DOHH2 (cell line): ENCODE results near the gene SHROOM3.

Experiments used
- EZH2phosphoT487 ChIP-seq: fragments of 200-600 bp; sonication (generic); IDR thresholded peaks from 2 replicates; pipeline ENCODE4 v1.6.1; 2017; ENCODE audit warnings: borderline replicate concordance, mild to moderate bottlenecking, antibody characterized with exemption, low read length, moderate library complexity, mixed read lengths
- TF ChIP-seq, protein P1 (sequence below): fragments of 200-600 bp; sonication (generic); IDR thresholded peaks from one replicate; pipeline ENCODE4 v1.5.1; 2014; ENCODE audit warnings: antibody characterized with exemption, mild to moderate bottlenecking, low read depth, low read length; ENCODE audit not compliant: poor library complexity, severe bottlenecking

DNA sequence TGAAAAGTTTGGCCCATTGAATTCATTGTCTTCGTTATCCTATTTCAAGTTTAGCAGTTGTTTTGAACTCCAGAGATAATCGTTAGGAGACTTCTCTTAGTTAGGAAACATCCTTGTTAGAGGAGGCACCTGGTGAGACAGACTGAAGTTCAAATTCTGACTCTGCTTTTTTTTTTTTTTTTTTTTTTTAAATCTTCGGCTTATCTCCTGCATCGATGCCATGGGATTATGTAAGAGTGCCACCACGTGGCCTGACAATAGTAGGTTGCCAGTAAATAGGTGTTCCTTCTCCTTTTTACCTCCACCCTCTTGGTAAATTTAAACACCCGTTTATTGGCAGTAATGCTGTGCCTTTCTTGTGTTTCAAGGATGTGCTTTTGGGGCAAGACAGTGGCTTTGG, 313.6 kb downstream of the SHROOM3 start:
- TF ChIP-seq, protein P1, sequence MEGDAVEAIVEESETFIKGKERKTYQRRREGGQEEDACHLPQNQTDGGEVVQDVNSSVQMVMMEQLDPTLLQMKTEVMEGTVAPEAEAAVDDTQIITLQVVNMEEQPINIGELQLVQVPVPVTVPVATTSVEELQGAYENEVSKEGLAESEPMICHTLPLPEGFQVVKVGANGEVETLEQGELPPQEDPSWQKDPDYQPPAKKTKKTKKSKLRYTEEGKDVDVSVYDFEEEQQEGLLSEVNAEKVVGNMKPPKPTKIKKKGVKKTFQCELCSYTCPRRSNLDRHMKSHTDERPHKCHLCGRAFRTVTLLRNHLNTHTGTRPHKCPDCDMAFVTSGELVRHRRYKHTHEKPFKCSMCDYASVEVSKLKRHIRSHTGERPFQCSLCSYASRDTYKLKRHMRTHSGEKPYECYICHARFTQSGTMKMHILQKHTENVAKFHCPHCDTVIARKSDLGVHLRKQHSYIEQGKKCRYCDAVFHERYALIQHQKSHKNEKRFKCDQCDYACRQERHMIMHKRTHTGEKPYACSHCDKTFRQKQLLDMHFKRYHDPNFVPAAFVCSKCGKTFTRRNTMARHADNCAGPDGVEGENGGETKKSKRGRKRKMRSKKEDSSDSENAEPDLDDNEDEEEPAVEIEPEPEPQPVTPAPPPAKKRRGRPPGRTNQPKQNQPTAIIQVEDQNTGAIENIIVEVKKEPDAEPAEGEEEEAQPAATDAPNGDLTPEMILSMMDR, result peak; percentile 27
- no peak for TF ChIP-seq EZH2phosphoT487
